HepG2 (cell line): ENCODE results near the gene PSD4. TPM values are rescaled to one million over a fixed set of nuclear protein-coding genes. Genes with fewer than 3 reads are reported as not detected.

Source experiments
- AKAP8 ChIP-seq: sonication (generic); formaldehyde crosslinking; IDR thresholded peaks from 2 replicates; pipeline ENCODE4 v1.5.1; 2020; ENCODE audit warnings: mild to moderate bottlenecking, missing genetic modification reagents
- ELF1 ChIP-seq: sonication (generic); formaldehyde crosslinking; IDR thresholded peaks from 2 replicates; pipeline ENCODE4 v1.4.0; 2020; ENCODE audit warnings: missing genetic modification reagents
- ESRRA ChIP-seq: sonication (generic); formaldehyde crosslinking; IDR thresholded peaks from 2 replicates; pipeline ENCODE4 v1.5.1; 2020; ENCODE audit warnings: mild to moderate bottlenecking, low read depth, missing genetic modification reagents
- JARID2 ChIP-seq: sonication (generic); formaldehyde crosslinking; IDR thresholded peaks from 2 replicates; pipeline ENCODE4 v1.8.1; 2023; ENCODE audit warnings: missing genetic modification reagents, inconsistent platforms; ENCODE audit not compliant: insufficient replicate concordance
- NAIF1 ChIP-seq: sonication (generic); formaldehyde crosslinking; IDR thresholded peaks from 2 replicates; pipeline ENCODE4 v1.5.0; 2020; ENCODE audit warnings: mild to moderate bottlenecking, missing genetic modification reagents, borderline replicate concordance
- RFXANK ChIP-seq: IDR thresholded peaks from 2 replicates; pipeline ENCODE4 v1.6.1; 2016
- TFE3 ChIP-seq: IDR thresholded peaks from 2 replicates; pipeline ENCODE4 v1.6.1; 2016
- TRAFD1 ChIP-seq: sonication (generic); formaldehyde crosslinking; IDR thresholded peaks from 2 replicates; pipeline ENCODE4 v1.5.1; 2020; ENCODE audit warnings: missing genetic modification reagents, mild to moderate bottlenecking, borderline replicate concordance
- TRIM22 ChIP-seq: fragments of 450-650 bp; IDR thresholded peaks from 2 replicates; pipeline ENCODE4 v1.6.1; 2017
- ZFX ChIP-seq: sonication (generic); formaldehyde crosslinking; IDR thresholded peaks from 2 replicates; pipeline ENCODE4 v1.4.0; 2020; ENCODE audit warnings: mild to moderate bottlenecking, low read depth, missing genetic modification reagents, moderate library complexity
- ZNF281 ChIP-seq: sonication (generic); formaldehyde crosslinking; IDR thresholded peaks from 2 replicates; pipeline ENCODE4 v1.4.0; 2020; ENCODE audit warnings: missing genetic modification reagents, borderline replicate concordance
- ZNF564 ChIP-seq: sonication (generic); formaldehyde crosslinking; IDR thresholded peaks from 2 replicates; pipeline ENCODE4 v1.8.1; 2023; ENCODE audit warnings: mild to moderate bottlenecking, missing genetic modification reagents
- ZNF646 ChIP-seq: sonication (generic); formaldehyde crosslinking; IDR thresholded peaks from 2 replicates; pipeline ENCODE4 v1.9.0; 2021; ENCODE audit warnings: mild to moderate bottlenecking, missing genetic modification reagents
- ZNF792 ChIP-seq: IDR thresholded peaks from 2 replicates; pipeline ENCODE4 v1.6.1; 2016
- polyA plus RNA-seq, 8 experiments: library from polyadenylated mRNA; depleted of rRNA in 3 of 8; stranded (reverse) in 7 of 8; unstranded in 1 of 8; fragments of >200 nt; fragmentation: Illumina TruSeq in 4 of 8; extraction: Trizol in 4 of 8; gene quantifications; 2 replicates each; pipeline versions ENCODE4 v1.2.1 to v1.2.3, GENCODE V29; 2011 to 2016; ENCODE audit warnings: low read depth in 4 of 8, missing spikeins in 1 of 8, mixed read lengths in 1 of 8; ENCODE audit not compliant: insufficient read depth in 1 of 8
- total RNA-seq, 5 experiments: library from RNA; depleted of rRNA; stranded (reverse); fragments of >200 nt; fragmentation: Illumina TruSeq; extraction: Trizol; gene quantifications; 2 replicates each; pipeline ENCODE4 v1.2.3, GENCODE V29; 2016; ENCODE audit warnings: low read depth in 1 of 5

Gene PSD4
- total and polyA plus RNA-seq, 2 of the 13 experiments (the other 11 are each of a cell fraction or from before 2014, with no cell fraction given), result 5.8 to 9.4 TPM

- no peak for TF ChIP-seq JARID2 (CRISPR knock-in tag)
- TF ChIP-seq ZNF646 (CRISPR knock-in tag), result no peak
- no peak; the same call in 1 of the 2 replicates for TF ChIP-seq AKAP8
- peak; percentile 66 for TF ChIP-seq ESRRA (CRISPR knock-in tag)
- TF ChIP-seq TFE3, result peak; percentile 52; the same call in 1 of the 2 replicates
- TF ChIP-seq ELF1 (CRISPR knock-in tag), result no peak
- no peak; the same call in 1 of the 2 replicates for TF ChIP-seq RFXANK (CRISPR knock-in tag)
- TF ChIP-seq TRIM22, result no peak
- TF ChIP-seq TRAFD1 (CRISPR knock-in tag), result no peak
- TF ChIP-seq ZFX (CRISPR knock-in tag), result peak; percentile 83
- peak; percentile 91 for TF ChIP-seq NAIF1 (CRISPR knock-in tag)
- peak; percentile 82 for TF ChIP-seq ZNF792
- TF ChIP-seq ZNF564 (CRISPR knock-in tag), result peak; percentile 94; the same call in 1 of the 2 replicates
- TF ChIP-seq ZNF281 (CRISPR knock-in tag), result no peak; the same call in 1 of the 2 replicates
Measured at GRCh38 chr2:113198790-113199612, 25.2 kb downstream of the PSD4 start (continued).
